Progenitor cell of endocrine pancreas (in vitro differentiated cells): ENCODE data around the gene ZNF536. TPM values are rescaled to one million over a fixed set of nuclear protein-coding genes. Genes with fewer than 3 reads are reported as not detected.

ENCODE experiments used
- DNase-seq: peaks from one replicate; pipeline ENCODE4 v3.0.0; 2021; ENCODE audit warnings: low spot score; ENCODE audit not compliant: unreplicated experiment
- H3K27ac Mint-ChIP-seq: 2 replicates; pipeline ENCODE4 v1.8.0; 2021; ENCODE audit warnings: mild to moderate bottlenecking, moderate library complexity, mixed read lengths
- H3K27me3 Mint-ChIP-seq: 2 replicates; pipeline ENCODE4 v1.8.0; 2021; ENCODE audit warnings: mixed read lengths
- H3K36me3 Mint-ChIP-seq: 2 replicates; pipeline ENCODE4 v1.8.0; 2022; ENCODE audit warnings: mixed read lengths; ENCODE audit not compliant: insufficient read depth
- H3K4me1 Mint-ChIP-seq: 2 replicates; pipeline ENCODE4 v1.8.0; 2021; ENCODE audit warnings: low read depth, mixed read lengths
- H3K4me3 Mint-ChIP-seq: 2 replicates; pipeline ENCODE4 v1.8.0; 2021; ENCODE audit warnings: low read depth, mild to moderate bottlenecking, moderate library complexity, mixed read lengths
- H3K9me3 Mint-ChIP-seq: 2 replicates; pipeline ENCODE4 v1.8.0; 2021; ENCODE audit warnings: low read depth, mixed read lengths
- CTCF ChIP-seq: fragments of 200-600 bp; sonication (generic); IDR thresholded peaks from one replicate; pipeline ENCODE4 v1.5.0; 2021; ENCODE audit warnings: antibody characterized with exemption, mild to moderate bottlenecking; ENCODE audit not compliant: unreplicated experiment
- total RNA-seq: library from RNA; stranded (reverse); gene quantifications from 2 replicates; pipeline ENCODE4 v1.2.1, GENCODE V29; 2021

The ZNF536 gene
- total RNA-seq, 1 donor from 2014 or later = 2.0 TPM

GRCh38 chr19:30467239-30467638 is 95.1 kb downstream of the ZNF536 start:
- TF ChIP-seq CTCF = no peak
- H3K27ac Mint-ChIP-seq = no peak overlapping the region
- no peaks in the 10 kb centered on the region for H3K9me3 Mint-ChIP-seq
- H3K36me3 Mint-ChIP-seq = no peaks in the 10 kb centered on the region
- peaks cover 10% of the 10 kb centered on the region for H3K27me3 Mint-ChIP-seq
- no peak for DNase-seq
- no peaks in the 10 kb centered on the region for H3K4me1 Mint-ChIP-seq
- H3K4me3 Mint-ChIP-seq = no peak overlapping the region

- H3K4me3 Mint-ChIP-seq = no peak overlapping the region
- no peak for TF ChIP-seq CTCF
- peaks cover 13% of the 10 kb centered on the region for H3K27me3 Mint-ChIP-seq
- no peak overlapping the region for H3K27ac Mint-ChIP-seq
- no peak for DNase-seq
- H3K36me3 Mint-ChIP-seq = no peaks in the 10 kb centered on the region
- H3K4me1 Mint-ChIP-seq = no peaks in the 10 kb centered on the region
- H3K9me3 Mint-ChIP-seq = no peaks in the 10 kb centered on the region
Observed at GRCh38 chr19:30469774-30470173, 97.6 kb downstream of the ZNF536 start.

GRCh38 chr19:30471441-30471840 is 99.3 kb downstream of the ZNF536 start:
- TF ChIP-seq CTCF = no peak
- Mint-ChIP-seq H3K9me3 (no peaks in the 10 kb centered on the region), H3K4me3 (no peak overlapping the region), H3K27ac (no peak overlapping the region), H3K4me1 (no peaks in the 10 kb centered on the region), H3K27me3 (peaks cover 13% of the 10 kb centered on the region), H3K36me3 (no peaks in the 10 kb centered on the region)
- DNase-seq = no peak

- no peak for DNase-seq
- Mint-ChIP-seq H3K4me3 (no peak overlapping the region), H3K27ac (no peak overlapping the region), H3K9me3 (no peaks in the 10 kb centered on the region), H3K36me3 (no peaks in the 10 kb centered on the region), H3K4me1 (no peaks in the 10 kb centered on the region), H3K27me3 (peaks cover 7% of the 10 kb centered on the region)
- TF ChIP-seq CTCF = no peak
Observed at GRCh38 chr19:30473334-30473867, 101.2 kb downstream of the ZNF536 start.

- Mint-ChIP-seq H3K9me3 (no peaks in the 10 kb centered on the region), H3K4me3 (no peak overlapping the region), H3K36me3 (no peaks in the 10 kb centered on the region), H3K4me1 (peaks cover 9% of the 10 kb centered on the region), H3K27me3 (peaks cover 12% of the 10 kb centered on the region), H3K27ac (no peak overlapping the region)
- no peak for DNase-seq
- no peak for TF ChIP-seq CTCF
Observed at GRCh38 chr19:30476997-30477396, 104.8 kb downstream of the ZNF536 start.
